PC-3 (cell line): Measurements from ENCODE around the gene PLPP3.

Experiments used
- CTCF ChIP-seq: fragments of 300-600 bp; sonication (generic); conservative IDR thresholded peaks from 2 replicates; pipeline ENCODE4 v1.5.1; 2017; ENCODE audit warnings: antibody characterized with exemption, low read depth, mild to moderate bottlenecking, low read length
- EZH2 ChIP-seq: fragments of 300-600 bp; sonication (generic); IDR thresholded peaks from one replicate; pipeline ENCODE4 v1.6.1; 2017; ENCODE audit warnings: antibody characterized with exemption, mild to moderate bottlenecking, low read length; ENCODE audit not compliant: unreplicated experiment

GRCh38 chr1:56591909-56592308 is 12.5 kb upstream of the PLPP3 start:
- TF ChIP-seq CTCF: no peak
- no peak for TF ChIP-seq EZH2
